Measurements from ENCODE around the gene TMEM37. TPM values are rescaled to one million over a fixed set of nuclear protein-coding genes. Genes with fewer than 3 reads are reported as not detected.

TMEM37 gene
- total and polyA plus RNA-seq, 2 of the 8 experiments (the other 6 are each of a cell fraction or from before 2014, with no cell fraction given), result 11.0 to 16.2 TPM

GRCh38 chr2:119423811-119424210 lies 7.8 kb upstream of the TMEM37 start (continued):
- no peak for TF ChIP-seq CHD7 (IDR thresholded peaks at IDR 0.05; ENCODE audit: insufficient replicate concordance, low read length)
- TF ChIP-seq USF2 (IDR thresholded peaks at IDR 0.05; ENCODE audit: low read length), result no peak
- no peak for TF ChIP-seq SIX5 (IDR thresholded peaks at IDR 0.05; ENCODE audit: low read depth, low read length)
- no peak for TF ChIP-seq NRF1 (IDR thresholded peaks at IDR 0.05; ENCODE audit: low read depth, low read length)
